B cell (primary cell): ENCODE results near the gene ATRNL1. TPM values are rescaled to one million over a fixed set of nuclear protein-coding genes. Genes with fewer than 3 reads are reported as not detected.

Source experiments
- ATAC-seq: fragments of 200-7000 bp; cut with Tn5 transposase; one replicate; pipeline ENCODE4 v1.10.0; 2021; ENCODE audit warnings: low read depth, mild to moderate bottlenecking, moderate number of reproducible peaks, moderate library complexity
- CTCF ChIA-PET: fragments of 350-600 bp; sonication (Branson Sonifier 250); formaldehyde crosslinking; loops from one replicate; lab custom pipeline; 2021; ENCODE audit warnings: antibody characterized with exemption, inconsistent platforms; lab: Charles Lee
- POLR2A ChIA-PET: fragments of 350-600 bp; sonication (Branson Sonifier 250); formaldehyde crosslinking; loops from one replicate; lab custom pipeline; 2021; ENCODE audit warnings: antibody characterized with exemption; lab: Charles Lee
- DNase-seq: peaks from one replicate; pipeline ENCODE4 v3.0.0; 2013
- H2AFZ ChIP-seq: 2 replicates; pipeline ENCODE4 v1.6.1; 2012; ENCODE audit warnings: mild to moderate bottlenecking, low read depth, low read length; ENCODE audit not compliant: insufficient read depth, poor library complexity, severe bottlenecking
- H3K27ac ChIP-seq, 2 donors: 1 replicate in 1 of 2; 2 replicates in 1 of 2; pipeline ENCODE4 v1.5.1; 2012 to 2013; ENCODE audit warnings: low read length in 2 of 2, mild to moderate bottlenecking in 2 of 2, moderate library complexity in 1 of 2
- H3K27me3 ChIP-seq, 4 experiments: fragments of 200-600 bp in 1 of 4; sonication (generic) in 1 of 4; replicated peaks in 1 of 4; 1 replicate in 2 of 4; 2 replicates in 2 of 4; pipeline versions ENCODE4 v1.6.1 to v1.7.0; 2013 to 2016; ENCODE audit warnings: low read length in 3 of 4, mild to moderate bottlenecking in 2 of 4, mixed read lengths in 1 of 4, moderate library complexity in 1 of 4; ENCODE audit not compliant: insufficient read depth in 4 of 4, control insufficient read depth in 3 of 4; ENCODE audit errors: control extremely low read depth in 1 of 4
- H3K36me3 ChIP-seq, 2 experiments: replicated peaks in 1 of 2; 1 replicate in 1 of 2; 2 replicates in 1 of 2; pipeline versions ENCODE4 v1.6.1 to v1.7.1; 2013; ENCODE audit warnings: low read length in 1 of 2; ENCODE audit not compliant: insufficient read depth in 2 of 2, control insufficient read depth in 1 of 2; ENCODE audit errors: control extremely low read depth in 1 of 2, extremely low read depth in 1 of 2
- H3K4me1 ChIP-seq, 2 donors: fragments of 200-600 bp in 1 of 2; sonication (generic) in 1 of 2; 1 replicate in 1 of 2; 2 replicates in 1 of 2; pipeline versions ENCODE4 v1.5.1 to v1.6.1; 2013 to 2017; ENCODE audit warnings: low read length in 2 of 2; ENCODE audit not compliant: control insufficient read depth in 2 of 2, insufficient read depth in 2 of 2
- H3K4me2 ChIP-seq: replicated peaks from 2 replicates; pipeline ENCODE3; 2012; ENCODE audit warnings: mild to moderate bottlenecking, low read depth, low read length; ENCODE audit not compliant: poor library complexity, severe bottlenecking
- H3K4me3 ChIP-seq, 5 experiments: fragments of 200-600 bp in 1 of 5; sonication (generic) in 1 of 5; 1 replicate in 3 of 5; 2 replicates in 2 of 5; pipeline versions ENCODE4 v1.5.1 to v1.7.0; 2011 to 2016; ENCODE audit warnings: low read length in 4 of 5, mild to moderate bottlenecking in 4 of 5, low read depth in 2 of 5, control low read depth in 1 of 5, moderate library complexity in 1 of 5; ENCODE audit not compliant: insufficient read depth in 1 of 5; ENCODE audit errors: control extremely low read depth in 1 of 5, extremely low read depth in 1 of 5
- H3K79me2 ChIP-seq: fragments of 200-600 bp; sonication (generic); one replicate; pipeline ENCODE4 v1.6.0; 2016; ENCODE audit warnings: low read length; ENCODE audit not compliant: control insufficient read depth, insufficient read depth
- H3K9ac ChIP-seq: fragments of 200-600 bp; sonication (generic); 2 replicates; pipeline ENCODE4 v1.6.1; 2017; ENCODE audit warnings: mild to moderate bottlenecking, low read length, moderate library complexity
- H3K9me3 ChIP-seq, 3 donors: one replicate each; pipeline versions ENCODE4 v1.6.1 to v1.7.1; 2013; ENCODE audit warnings: low read length in 2 of 3; ENCODE audit not compliant: control insufficient read depth in 2 of 3, insufficient read depth in 1 of 3; ENCODE audit errors: control extremely low read depth in 1 of 3
- H4K20me1 ChIP-seq: 2 replicates; pipeline ENCODE4 v1.6.0; 2012; ENCODE audit warnings: mild to moderate bottlenecking, low read length; ENCODE audit not compliant: insufficient read depth, control insufficient read depth, poor library complexity, severe bottlenecking
- H3K27ac Mint-ChIP-seq: one replicate; pipeline ENCODE4 v1.8.0; 2021; ENCODE audit warnings: mixed read lengths
- H3K27me3 Mint-ChIP-seq: one replicate; pipeline ENCODE4 v1.8.0; 2021; ENCODE audit warnings: mixed read lengths
- H3K4me1 Mint-ChIP-seq: one replicate; pipeline ENCODE4 v1.8.0; 2021; ENCODE audit warnings: mixed read lengths
- H3K4me3 Mint-ChIP-seq: one replicate; pipeline ENCODE4 v1.8.0; 2021; ENCODE audit warnings: mixed read lengths
- H3K9me3 Mint-ChIP-seq: one replicate; pipeline ENCODE4 v1.8.0; 2022; ENCODE audit warnings: mixed read lengths; ENCODE audit not compliant: insufficient read depth
- CTCF ChIP-seq: fragments of 200-600 bp; IDR thresholded peaks from one replicate; pipeline ENCODE4 v1.8.0; 2022; ENCODE audit warnings: antibody characterized with exemption, mild to moderate bottlenecking
- EZH2 ChIP-seq: IDR thresholded peaks from 2 replicates; pipeline ENCODE4 v1.6.1; 2012; ENCODE audit warnings: borderline replicate concordance, low read depth, mild to moderate bottlenecking, moderate library complexity, low read length; ENCODE audit not compliant: insufficient read depth, poor library complexity, severe bottlenecking
- WGBS: methylation state at CpG from one replicate; pipeline ENCODE4 v1.1.5; 2013; ENCODE audit warnings: missing lambda C conversion rate; ENCODE audit not compliant: insufficient coverage; 5-methylcytosine and 5-hydroxymethylcytosine counted together
- intact Hi-C: fragments of 100-400 bp; cut with micrococcal nuclease; formaldehyde crosslinking; loops from one replicate; pipeline ENCODE4 v1.10.0; 2022
- polyA plus RNA-seq: library from polyadenylated mRNA; depleted of rRNA; stranded (reverse); fragments of >200 nt; gene quantifications from 2 replicates; pipeline ENCODE4 v1.2.3, GENCODE V29; 2012
- total RNA-seq, 2 donors: library from RNA; stranded (reverse); fragments of 120-200 nt in 1 of 2; gene quantifications; 1 replicate in 1 of 2; 2 replicates in 1 of 2; pipeline versions ENCODE4 v1.2.3 to v1.2.4, GENCODE V29; 2013 to 2022

Gene ATRNL1
- total and polyA plus RNA-seq, 2 donors (not counting 1 experiment from before 2014, with no cell fraction given) = 0.24 to 2.2 TPM

DNA sequence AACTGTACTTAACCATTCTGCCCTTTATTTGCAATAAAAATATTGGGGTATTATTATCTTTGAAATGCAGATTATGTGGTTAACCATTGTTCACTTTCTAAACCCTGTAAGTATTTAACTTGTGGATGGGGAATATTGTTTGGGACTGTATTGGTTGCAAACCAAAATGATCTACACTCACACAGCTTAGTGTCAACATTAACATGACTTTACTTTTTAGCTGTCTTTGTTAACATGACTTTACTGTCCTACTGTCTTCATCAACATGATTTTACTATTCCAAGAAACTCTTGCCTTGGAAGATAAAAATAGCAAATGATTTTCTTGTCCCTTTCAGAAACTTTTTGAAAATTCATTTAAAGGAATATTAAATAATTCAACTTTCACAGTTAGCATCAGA, 708.3 kb downstream of the ATRNL1 start:
- Histone ChIP-seq H2AFZ (no peak overlapping the region), H3K79me2 (no peaks in the 10 kb centered on the region), H3K9me3 (peaks cover 0 to 2% (median 0%) of the 10 kb centered on the region in 3 donors), H3K9ac (no peak overlapping the region), H3K4me2 (no peak overlapping the region), H4K20me1 (no peaks in the 10 kb centered on the region), H3K4me1 (no peaks in the 10 kb centered on the region), H3K4me3 (no peak overlapping the region), H3K36me3 (no peaks in the 10 kb centered on the region), H3K27me3 (no peaks in the 10 kb centered on the region), H3K27ac (no peak overlapping the region)
- H3K27me3 Mint-ChIP-seq = no peaks in the 10 kb centered on the region
- DNase-seq = no peak
- no peak overlapping the region for H3K27ac Mint-ChIP-seq
- CTCF ChIA-PET = no interaction called here
- H3K9me3 Mint-ChIP-seq = no peaks in the 10 kb centered on the region
- H3K4me3 Mint-ChIP-seq = no peak overlapping the region
- intact Hi-C loops = no loop called here
- no peaks in the 10 kb centered on the region for H3K4me1 Mint-ChIP-seq
- no peak for ATAC-seq
- TF ChIP-seq EZH2 (no peak), CTCF (no peak)
- POLR2A ChIA-PET = no interaction called here

GRCh38 chr10:115801992-115802391, 708.8 kb downstream of the ATRNL1 start:
- CTCF ChIA-PET = no interaction called here
- POLR2A ChIA-PET = no interaction called here
- DNase-seq = no peak
- Mint-ChIP-seq H3K4me3 (no peak overlapping the region), H3K27ac (no peak overlapping the region), H3K4me1 (no peaks in the 10 kb centered on the region), H3K9me3 (no peaks in the 10 kb centered on the region), H3K27me3 (no peaks in the 10 kb centered on the region)
- Histone ChIP-seq H3K4me3 (no peak overlapping the region), H3K4me2 (no peak overlapping the region), H3K27me3 (no peaks in the 10 kb centered on the region), H3K4me1 (no peaks in the 10 kb centered on the region), H3K9ac (no peak overlapping the region), H2AFZ (no peak overlapping the region), H4K20me1 (no peaks in the 10 kb centered on the region), H3K79me2 (no peaks in the 10 kb centered on the region), H3K9me3 (peaks cover 0 to 2% (median 0%) of the 10 kb centered on the region in 3 donors), H3K27ac (no peak overlapping the region), H3K36me3 (no peaks in the 10 kb centered on the region)
- intact Hi-C loops = no loop called here
- TF ChIP-seq CTCF (no peak), EZH2 (no peak)
- WGBS = 100% methylated on average over 1 of the region's 2 CpGs
- ATAC-seq = no peak
